ENCODE measurements around the gene NCOA4.
"Not testable (repeated sequence)": the region's sequence is repeated elsewhere in the genome, so short reads cannot be mapped to it uniquely, and the experiment has no call there.

NCOA4 gene

GRCh38 chr10:46050941-46051623 is 20.7 kb upstream of the NCOA4 start:
- no peak for TF ChIP-seq CTCF (IDR thresholded peaks at IDR 0.05; ENCODE audit: insufficient read depth, missing control alignments)
- no peak for FAIRE-seq
- no peak for DNase-seq (ENCODE audit: insufficient read length, low spot score)

- not testable (repeated sequence) for DNase-seq (ENCODE audit: insufficient read length, low spot score); FAIRE-seq
Measured at GRCh38 chr10:46049497-46049831, 19.0 kb upstream of the NCOA4 start.

- no peak for TF ChIP-seq CTCF (IDR thresholded peaks at IDR 0.05; ENCODE audit: insufficient read depth, missing control alignments)
- FAIRE-seq (no peak), DNase-seq (ENCODE audit: insufficient read length, low spot score) (no peak)
Measured at GRCh38 chr10:46048152-46048551, 17.7 kb upstream of the NCOA4 start.

- no peak for DNase-seq (ENCODE audit: insufficient read length, low spot score)
- no peak for TF ChIP-seq CTCF (IDR thresholded peaks at IDR 0.05; ENCODE audit: insufficient read depth, missing control alignments)
- no peak for FAIRE-seq
Measured at GRCh38 chr10:46046261-46046660, 15.8 kb upstream of the NCOA4 start, which contains the start of gene MSMB. MSMB (minus strand) TSS chr10:46046269; CDS start chr10:46046237, 32 bp downstream.

- DNase-seq (ENCODE audit: insufficient read length, low spot score) (no peak), FAIRE-seq (no peak)
- TF ChIP-seq CTCF (IDR thresholded peaks at IDR 0.05; ENCODE audit: insufficient read depth, missing control alignments), result no peak
Measured at GRCh38 chr10:46042527-46042926, 12.1 kb upstream of the NCOA4 start.

- no peak for TF ChIP-seq CTCF (IDR thresholded peaks at IDR 0.05; ENCODE audit: insufficient read depth, missing control alignments)
- DNase-seq (ENCODE audit: insufficient read length, low spot score) (no peak), FAIRE-seq (no peak)
Measured at GRCh38 chr10:46040004-46040403, 9.6 kb upstream of the NCOA4 start.

GRCh38 chr10:46037107-46037825 is 6.8 kb upstream of the NCOA4 start:
- FAIRE-seq, result no peak
- TF ChIP-seq CTCF (IDR thresholded peaks at IDR 0.05; ENCODE audit: insufficient read depth, missing control alignments), result no peak
- no peak for DNase-seq (ENCODE audit: insufficient read length, low spot score)
